ENCODE measurements around the gene MYCBP2.

MYCBP2 gene

DNA sequence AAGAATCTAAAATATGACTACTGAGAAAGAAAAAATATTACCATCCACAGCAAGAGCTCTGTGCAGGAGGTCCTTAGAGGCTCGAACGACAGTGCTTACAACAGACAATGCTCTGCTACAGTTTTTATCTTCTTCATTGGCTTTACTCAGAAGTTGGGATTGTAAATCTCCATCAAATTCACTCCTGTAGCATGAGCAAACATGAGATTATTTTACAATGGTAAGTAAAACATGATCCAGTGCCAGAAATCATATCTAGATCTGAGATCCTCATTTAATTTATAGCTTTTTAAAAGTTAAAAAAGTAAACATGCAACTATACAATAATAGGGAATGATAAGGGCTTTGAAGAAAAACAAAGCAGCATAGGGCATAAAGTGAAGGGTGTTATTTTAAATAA is 155.4 kb downstream of the MYCBP2 start:
- H3K4me3 ChIP-seq (ENCODE audit: low read depth, low read length): no peak overlapping the region

DNA sequence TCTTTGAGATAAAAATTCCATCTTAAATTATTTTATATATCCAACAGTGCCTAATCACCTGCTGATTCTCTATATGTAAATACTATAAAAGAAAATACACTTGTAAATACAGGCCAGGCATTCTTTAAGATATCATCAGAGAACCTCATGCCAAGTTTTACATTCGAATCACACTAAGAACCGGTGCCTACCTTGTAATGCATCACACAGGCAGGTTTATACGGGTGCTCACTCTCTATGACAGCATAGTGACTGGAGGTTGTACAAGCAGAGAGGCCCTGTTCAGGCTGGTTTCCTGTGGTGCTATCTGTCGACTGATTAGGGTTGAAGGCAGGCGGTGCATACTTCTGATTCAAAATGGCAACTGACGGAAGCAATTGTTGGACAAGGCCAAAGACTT is 158.7 kb downstream of the MYCBP2 start:
- H3K4me3 ChIP-seq (ENCODE audit: low read depth, low read length): no peak overlapping the region
- TF ChIP-seq, protein P1, sequence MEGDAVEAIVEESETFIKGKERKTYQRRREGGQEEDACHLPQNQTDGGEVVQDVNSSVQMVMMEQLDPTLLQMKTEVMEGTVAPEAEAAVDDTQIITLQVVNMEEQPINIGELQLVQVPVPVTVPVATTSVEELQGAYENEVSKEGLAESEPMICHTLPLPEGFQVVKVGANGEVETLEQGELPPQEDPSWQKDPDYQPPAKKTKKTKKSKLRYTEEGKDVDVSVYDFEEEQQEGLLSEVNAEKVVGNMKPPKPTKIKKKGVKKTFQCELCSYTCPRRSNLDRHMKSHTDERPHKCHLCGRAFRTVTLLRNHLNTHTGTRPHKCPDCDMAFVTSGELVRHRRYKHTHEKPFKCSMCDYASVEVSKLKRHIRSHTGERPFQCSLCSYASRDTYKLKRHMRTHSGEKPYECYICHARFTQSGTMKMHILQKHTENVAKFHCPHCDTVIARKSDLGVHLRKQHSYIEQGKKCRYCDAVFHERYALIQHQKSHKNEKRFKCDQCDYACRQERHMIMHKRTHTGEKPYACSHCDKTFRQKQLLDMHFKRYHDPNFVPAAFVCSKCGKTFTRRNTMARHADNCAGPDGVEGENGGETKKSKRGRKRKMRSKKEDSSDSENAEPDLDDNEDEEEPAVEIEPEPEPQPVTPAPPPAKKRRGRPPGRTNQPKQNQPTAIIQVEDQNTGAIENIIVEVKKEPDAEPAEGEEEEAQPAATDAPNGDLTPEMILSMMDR (IDR thresholded peaks at IDR 0.05; ENCODE audit: borderline replicate concordance, insufficient read depth, low read depth, low read length): no peak

More for the DNA sequence above, 155.4 kb downstream of the MYCBP2 start:
- TF ChIP-seq, protein P1 (IDR thresholded peaks at IDR 0.05; ENCODE audit: borderline replicate concordance, insufficient read depth, low read depth, low read length): no peak

- no peak overlapping the region for H3K4me3 ChIP-seq (ENCODE audit: low read depth, low read length)
- TF ChIP-seq, protein P1 (IDR thresholded peaks at IDR 0.05; ENCODE audit: borderline replicate concordance, insufficient read depth, low read depth, low read length): no peak
Measured at GRCh38 chr13:77150651-77151050, 176.2 kb downstream of the MYCBP2 start.

- H3K4me3 ChIP-seq (ENCODE audit: low read depth, low read length): no peak overlapping the region
- TF ChIP-seq, protein P1 (IDR thresholded peaks at IDR 0.05; ENCODE audit: borderline replicate concordance, insufficient read depth, low read depth, low read length): no peak
Measured at GRCh38 chr13:77143431-77143830, 183.5 kb downstream of the MYCBP2 start.

DNA sequence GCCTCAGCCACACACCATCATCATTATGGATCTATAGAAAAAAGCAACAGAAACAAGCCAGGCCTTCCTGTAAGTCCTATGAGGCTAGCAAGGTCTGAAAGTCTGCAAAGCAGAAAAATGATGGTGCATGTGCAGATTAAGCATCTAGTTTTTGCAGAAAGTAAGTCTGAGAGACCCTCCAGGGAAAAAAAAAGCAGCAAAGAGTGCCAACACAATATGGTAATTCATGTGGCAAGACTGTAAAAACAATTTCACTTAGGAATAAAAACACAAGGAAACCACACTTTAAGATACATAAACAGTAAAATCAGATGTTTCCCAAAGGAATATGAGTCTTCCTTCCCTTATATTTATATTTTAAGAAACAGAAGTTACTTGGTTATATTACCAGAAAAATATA is 187.6 kb downstream of the MYCBP2 start:
- TF ChIP-seq, protein P1 (IDR thresholded peaks at IDR 0.05; ENCODE audit: borderline replicate concordance, insufficient read depth, low read depth, low read length): no peak
- H3K4me3 ChIP-seq (ENCODE audit: low read depth, low read length): no peak overlapping the region

- no peak overlapping the region for H3K4me3 ChIP-seq (ENCODE audit: low read depth, low read length)
- TF ChIP-seq, protein P1 (IDR thresholded peaks at IDR 0.05; ENCODE audit: borderline replicate concordance, insufficient read depth, low read depth, low read length): no peak
Measured at GRCh38 chr13:77138813-77139212, 188.1 kb downstream of the MYCBP2 start.

DNA sequence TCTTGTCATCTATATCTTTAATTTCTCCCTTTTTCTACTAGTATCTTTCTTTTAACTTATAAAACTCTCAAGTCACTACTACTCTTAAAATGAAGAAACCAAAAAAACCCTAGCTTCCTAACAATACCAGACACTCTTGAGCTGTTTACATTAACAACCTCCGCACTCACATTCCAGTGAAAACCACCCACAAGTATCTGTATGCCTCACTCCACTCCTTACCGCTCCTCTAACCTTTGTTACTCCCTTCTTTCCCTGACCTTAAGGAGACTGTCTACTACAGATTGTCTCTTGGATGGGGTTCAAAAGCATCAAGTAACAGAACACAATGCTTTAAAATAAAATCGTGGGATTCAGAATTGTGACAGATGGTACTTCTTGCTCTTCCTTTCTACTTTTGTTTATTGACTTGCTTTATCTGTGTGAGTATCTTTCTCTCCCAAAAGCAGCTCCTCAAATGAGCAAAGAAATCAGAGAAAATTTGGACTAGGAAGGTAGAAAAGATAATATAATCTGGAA is 189.9 kb downstream of the MYCBP2 start:
- TF ChIP-seq, protein P1 (IDR thresholded peaks at IDR 0.05; ENCODE audit: borderline replicate concordance, insufficient read depth, low read depth, low read length): no peak
- H3K4me3 ChIP-seq (ENCODE audit: low read depth, low read length): no peak overlapping the region
